Activated CD4-positive, alpha-beta T cell treated with anti-CD3 and anti-CD28 coated beads for 24 hours (primary cell): ENCODE results near the gene MT1E.
"Not testable (repeated sequence)": the region's sequence is repeated elsewhere in the genome, so short reads cannot be mapped to it uniquely, and the experiment has no call there.

Source experiments
- DNase-seq, 2 donors: peaks; one replicate each; pipeline ENCODE4 v3.0.0-alpha.2; 2020; ENCODE audit warnings: low read depth in 2 of 2

The MT1E gene

DNA sequence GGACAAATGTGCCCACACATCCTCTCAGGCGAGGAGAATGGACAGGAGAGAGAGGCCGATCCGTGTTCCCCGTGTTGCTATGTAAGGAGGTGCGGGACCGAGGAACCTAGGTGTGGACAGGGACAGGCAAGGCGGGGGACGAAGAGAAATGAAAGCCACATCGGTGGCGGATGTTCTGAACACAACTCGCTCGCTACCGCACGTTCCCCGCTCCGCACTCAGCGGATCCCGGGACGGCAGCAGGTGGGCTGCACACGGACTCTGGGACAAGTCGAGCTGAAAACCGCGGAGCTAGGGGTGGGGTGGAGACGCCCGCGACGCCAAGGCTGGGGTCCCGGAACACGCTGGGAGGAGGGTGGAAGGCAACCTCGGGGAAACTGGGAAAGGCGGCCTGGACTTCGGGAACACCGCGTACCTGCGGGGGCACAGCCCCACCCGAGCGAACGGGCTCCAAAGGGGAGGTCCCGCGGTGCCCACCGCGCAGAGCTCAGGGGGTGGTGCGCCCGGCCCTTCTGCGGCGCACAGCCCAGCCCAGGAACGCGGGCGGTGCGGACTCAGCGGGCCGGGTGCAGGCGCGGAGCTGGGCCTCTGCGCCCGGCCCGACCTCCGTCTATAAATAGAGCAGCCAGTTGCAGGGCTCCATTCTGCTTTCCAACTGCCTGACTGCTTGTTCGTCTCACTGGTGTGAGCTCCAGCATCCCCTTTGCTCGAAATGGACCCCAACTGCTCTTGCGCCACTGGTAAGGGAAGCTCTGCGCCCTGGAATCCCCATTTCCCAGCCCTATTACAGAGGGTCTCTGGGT is at the start of gene MT1E:
Gene MT1E (plus strand): TSS at position 642 of the 803 bp plus-strand sequence. CDS start 71 bp downstream, at position 713.
- DNase-seq = peak; percentile 41 to 55

DNA sequence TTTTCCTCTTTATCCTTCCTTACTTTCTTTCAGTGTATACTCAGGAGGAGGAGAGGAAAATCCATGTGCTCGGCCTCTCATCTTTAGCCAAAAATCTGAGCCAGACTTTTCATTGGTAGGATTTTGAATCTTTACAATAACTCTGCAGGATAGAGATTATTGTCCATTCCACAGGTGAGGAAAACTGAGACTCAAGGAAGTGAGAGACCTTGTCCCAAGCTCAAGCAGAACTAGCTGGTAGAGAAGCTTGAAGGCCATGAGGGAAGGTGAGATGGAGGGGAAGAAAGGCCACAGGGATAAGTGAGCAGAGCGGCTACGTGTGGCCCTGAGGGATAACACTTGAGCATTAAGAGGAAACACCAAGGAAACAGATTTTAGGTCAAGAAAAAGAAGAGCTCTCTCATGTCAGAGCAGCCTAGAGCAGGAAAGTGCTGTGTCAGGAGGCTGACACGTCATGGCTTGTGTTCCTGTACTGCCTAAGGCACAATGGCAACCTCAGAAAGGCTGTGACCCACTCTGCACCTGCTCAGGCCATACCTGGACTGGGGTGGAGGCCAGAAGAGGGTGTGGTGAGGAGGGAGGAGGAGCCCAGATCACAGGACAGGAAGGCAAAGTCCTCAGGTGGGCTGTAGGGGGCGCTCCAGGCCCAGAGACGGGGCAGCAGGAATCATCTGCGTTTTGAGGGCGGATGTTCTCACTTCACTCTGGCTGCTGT is 48.8 kb upstream of the MT1E start:
- DNase-seq = peak; percentile 76 to 82

DNA sequence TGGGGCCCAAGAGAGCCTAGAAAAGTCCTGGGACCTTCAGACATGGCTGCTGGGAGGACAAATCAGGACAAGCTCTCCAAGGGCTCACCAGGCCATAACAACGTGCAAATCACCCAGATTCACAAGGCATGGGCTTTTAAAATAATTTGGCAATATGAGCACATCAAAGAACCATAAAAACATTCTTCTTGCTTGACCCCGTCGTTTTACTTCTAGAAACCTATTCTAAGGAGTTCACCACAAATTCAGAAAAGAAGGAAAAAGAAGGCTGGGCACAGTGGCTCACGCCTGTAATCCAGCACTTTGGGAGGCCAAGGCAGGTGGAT is 48.3 kb upstream of the MT1E start:
- no peak for DNase-seq

DNA sequence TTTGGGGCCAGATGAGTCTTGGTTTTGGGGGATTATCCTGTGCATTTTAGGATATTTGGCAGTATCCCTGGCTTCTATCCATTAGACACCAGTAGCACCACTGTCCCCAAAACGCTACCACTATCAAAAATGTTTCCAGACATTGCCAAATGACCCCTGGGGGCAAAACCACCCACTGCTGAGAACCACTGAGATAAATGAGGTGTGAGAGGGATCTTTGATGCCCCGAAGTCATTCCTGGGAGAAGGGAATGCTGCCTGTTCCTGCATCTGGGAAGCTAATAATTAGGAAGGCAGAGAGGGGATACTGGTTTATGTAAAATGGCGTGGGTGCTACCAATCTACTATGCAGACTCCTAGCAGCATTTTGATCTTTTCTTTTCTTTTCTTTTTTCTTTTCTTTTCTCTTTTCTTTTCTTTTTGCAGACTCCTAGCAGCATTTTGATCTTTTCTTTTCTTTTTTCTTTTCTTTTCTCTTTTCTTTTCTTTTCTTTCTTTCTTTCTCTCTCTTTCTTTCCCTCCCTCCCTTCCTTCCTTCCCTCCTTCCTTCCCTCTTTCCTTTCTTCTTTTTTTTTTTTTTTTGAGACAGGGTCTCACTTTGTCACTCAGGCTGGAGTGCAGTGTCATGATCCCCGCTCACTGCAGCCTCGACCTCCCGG is 45.1 kb upstream of the MT1E start:
- DNase-seq = no peak

DNA sequence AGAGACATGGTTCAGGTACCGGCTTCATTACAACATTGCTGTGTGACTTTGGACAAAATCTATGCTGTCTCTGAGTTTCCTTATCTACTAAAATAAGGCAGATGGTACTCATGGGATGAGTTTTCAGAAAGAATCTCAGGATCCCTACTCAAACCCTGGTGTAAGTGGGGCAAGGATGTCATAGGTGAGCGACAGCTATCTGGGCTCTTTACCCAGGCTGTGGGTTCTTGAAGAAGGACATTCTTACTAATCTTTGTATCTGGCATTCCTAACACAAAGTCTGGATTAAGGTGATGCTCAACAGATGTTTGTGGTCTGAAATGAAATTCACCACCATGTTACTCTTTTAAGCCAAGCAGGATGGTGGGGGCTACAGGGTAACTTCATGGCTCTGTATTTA is 42.7 kb upstream of the MT1E start:
- not testable (repeated sequence) for DNase-seq

DNA sequence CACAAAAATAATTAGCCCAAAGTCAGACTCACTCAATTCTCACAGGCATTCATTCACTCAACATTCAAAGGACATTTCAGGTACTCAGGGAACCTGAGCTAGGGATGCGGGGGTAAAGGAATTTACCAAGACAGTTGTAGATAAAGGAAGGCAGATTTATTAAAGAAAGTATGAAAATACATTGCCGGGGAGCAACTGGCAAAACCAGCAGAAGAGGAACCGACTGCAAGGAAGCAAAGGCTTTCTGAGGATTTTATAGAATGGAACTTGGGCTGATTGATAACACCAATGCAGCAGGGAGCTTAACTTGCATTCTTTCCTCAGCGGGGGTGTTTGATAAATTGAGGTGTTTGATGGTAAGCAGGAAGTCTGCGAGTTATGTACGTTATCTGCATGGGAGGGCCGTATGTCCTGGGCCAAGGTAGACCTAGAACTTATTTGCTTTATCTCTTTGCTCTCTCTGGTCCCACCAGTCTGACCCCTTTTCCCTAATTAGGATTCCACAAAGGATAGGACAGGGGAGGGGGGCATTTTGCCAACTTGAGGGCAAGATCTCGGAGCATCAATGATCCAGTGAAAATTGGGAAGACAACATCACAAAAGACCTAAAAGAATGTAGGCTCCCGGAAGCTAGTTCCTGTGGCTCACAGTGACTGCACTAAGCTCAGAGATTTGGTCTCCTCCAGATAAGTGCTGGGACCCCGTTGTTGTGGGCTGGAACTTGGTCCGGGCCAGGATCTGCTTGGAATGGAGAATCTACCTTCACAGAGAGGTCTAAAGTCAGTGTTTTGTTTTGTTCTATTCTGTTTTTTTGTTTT is 42.0 kb upstream of the MT1E start:
- no peak for DNase-seq

DNA sequence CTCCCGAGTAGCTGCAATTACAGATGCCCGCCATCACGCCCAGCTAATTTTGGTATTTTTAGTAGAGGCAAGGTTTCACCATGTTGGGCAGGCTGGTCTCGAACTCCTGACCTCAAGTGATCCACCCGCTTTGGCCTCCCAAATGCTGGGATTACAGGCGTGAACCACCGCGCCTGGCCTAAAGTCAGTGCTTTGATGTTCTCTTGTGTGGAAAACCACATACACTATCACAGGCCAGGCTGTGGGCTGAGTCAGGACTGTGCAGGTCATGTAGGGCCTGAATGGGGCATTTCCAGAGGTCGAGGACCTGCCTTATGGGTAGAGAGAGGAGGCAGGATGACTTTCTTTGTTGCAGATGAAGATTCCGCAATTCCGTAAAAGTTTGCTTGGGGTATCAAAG is 41.3 kb upstream of the MT1E start:
- DNase-seq = no peak

DNA sequence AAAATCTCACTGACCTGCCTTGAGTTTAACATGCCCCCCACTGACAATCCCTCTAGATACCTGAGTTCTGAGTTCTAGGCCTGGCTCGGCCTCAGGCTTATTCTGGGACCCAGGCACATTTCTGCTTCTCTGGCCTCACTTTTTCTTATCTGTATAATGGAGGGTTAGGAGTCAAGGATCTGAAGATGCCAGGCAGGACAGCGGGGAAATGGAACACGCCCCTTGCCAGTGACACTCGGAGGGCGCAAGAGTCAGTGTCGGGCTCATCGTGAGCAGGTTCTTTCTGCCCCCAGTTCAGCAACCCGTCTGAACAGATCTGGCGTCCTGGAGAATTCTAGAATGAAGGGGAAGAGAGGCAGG is 36.8 kb upstream of the MT1E start:
- DNase-seq = no peak

DNA sequence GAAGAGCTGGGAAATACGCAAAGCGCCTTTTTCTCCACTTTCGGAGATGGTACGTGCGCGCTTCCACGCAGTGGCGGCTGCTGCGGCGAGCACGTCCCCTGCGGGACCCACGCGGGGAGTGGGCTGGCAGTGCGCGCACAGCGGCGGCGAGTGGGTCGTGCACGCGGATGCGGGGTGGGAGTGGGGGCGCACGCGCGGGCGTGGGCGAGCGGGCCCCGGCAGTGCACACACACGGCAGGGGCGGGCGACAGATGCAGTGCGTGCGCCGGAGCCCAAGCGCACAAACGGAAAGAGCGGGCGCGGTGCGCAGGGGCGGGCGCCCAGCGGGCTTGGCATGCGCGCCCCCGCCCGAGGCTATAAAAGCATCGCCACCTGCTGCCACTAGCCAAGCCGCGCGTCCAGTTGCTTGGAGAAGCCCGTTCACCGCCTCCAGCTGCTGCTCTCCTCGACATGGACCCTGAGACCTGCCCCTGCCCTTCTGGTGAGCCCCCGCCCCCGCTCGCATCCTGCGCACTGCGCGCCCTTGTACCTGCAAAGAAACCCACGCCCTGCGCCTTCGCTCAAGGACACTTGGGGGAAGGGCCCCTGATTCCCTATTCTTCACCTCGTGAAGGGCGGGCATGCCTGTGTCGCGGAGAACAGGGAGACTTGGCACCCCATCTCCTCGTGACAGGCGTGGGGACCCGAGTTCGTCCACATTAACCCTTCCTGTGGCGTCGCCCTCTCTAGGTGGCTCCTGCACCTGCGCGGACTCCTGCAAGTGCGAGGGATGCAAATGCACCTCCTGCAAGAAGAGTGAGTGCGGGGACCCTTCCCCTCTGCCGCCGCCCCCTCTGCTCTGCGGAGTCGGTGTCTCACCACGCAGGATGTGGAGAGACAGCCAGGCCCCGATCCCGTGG is 36.2 kb upstream of the MT1E start, which contains the start of gene MT3:
Gene MT3 (plus strand): TSS at position 388 of the 899 bp plus-strand sequence. CDS start 63 bp downstream, at position 451.
- DNase-seq = no peak

DNA sequence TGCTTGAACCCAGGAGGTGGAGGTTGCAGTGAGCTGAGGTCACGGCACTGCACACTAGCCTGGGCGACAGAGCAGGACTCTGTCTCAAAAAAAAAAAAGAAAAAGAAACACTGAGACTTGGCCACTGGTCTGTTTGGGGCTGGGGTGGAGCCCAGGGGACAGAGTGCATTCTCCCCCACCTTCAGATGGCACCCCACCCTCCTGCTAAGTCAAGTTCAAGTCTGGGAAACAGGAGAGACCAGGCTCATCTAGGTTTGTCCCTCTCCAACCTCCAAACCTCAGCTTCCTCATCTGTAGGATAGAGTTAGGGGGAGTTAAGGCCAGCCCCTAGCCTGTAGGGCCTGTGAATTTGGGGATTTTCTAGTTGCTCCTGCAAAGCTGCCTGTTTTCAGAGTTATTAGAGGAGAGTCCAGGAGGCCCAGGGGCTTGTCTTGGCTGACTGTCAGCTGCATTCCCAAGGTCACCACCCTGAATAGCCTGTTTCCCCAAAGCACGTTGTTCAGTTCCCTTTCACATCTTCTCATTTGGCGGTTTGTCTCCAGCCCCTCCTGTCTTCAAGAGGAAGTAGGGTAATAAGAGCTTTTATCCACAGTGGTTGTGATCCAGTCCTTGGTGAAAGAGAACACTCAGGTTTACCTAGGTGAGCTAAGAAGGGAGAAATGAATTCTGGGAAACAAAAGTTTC is 34.1 kb upstream of the MT1E start:
- no peak for DNase-seq

DNA sequence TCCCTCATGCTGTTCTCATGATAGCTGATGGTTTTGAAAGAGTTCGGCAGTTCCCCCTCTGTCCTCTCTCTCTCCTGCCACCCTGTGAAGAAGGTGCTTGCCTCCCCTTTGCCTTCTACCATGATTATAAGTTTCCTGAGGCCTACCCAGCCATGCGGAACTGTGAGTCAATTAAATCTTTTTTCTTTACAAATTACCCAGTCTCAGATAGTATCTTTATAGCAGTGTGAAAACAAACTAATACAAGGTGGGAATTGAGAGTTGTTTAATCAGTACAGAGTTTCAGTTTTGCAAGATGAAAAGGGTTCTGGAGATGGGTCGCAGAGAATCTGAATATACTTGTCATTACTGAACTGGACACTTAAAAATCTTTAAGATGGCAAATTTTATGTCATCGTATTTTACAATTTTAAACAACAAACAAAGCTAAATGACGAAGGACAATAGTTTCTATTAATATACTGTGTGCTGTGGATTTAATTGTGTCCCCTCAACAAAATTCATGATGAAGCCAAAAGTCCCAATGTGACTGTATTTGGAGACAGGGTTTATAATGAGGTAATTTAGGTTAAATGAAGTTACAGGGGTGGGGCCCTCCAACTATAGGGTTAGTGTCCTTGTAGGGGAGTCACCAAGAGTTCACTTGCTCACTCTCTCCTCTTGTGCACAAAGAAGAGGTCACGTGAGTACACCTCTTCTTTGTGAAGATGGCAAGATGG is 31.8 kb upstream of the MT1E start:
- DNase-seq = no peak

DNA sequence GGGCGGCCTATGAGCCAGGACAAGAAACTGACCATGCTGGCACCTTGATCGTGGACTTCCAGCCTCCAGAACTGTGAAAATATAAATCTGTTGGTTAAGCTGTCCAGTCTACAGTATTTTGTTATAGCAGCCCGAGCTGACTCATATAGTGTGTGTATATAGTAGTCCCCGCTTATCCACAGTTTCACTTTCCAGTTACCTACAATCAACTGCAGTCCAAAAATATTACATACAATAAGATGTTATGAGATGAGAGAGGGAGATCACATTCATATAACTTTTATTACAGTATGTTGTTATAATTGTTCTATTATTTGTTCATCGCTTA is 31.3 kb upstream of the MT1E start:
- no peak for DNase-seq

DNA sequence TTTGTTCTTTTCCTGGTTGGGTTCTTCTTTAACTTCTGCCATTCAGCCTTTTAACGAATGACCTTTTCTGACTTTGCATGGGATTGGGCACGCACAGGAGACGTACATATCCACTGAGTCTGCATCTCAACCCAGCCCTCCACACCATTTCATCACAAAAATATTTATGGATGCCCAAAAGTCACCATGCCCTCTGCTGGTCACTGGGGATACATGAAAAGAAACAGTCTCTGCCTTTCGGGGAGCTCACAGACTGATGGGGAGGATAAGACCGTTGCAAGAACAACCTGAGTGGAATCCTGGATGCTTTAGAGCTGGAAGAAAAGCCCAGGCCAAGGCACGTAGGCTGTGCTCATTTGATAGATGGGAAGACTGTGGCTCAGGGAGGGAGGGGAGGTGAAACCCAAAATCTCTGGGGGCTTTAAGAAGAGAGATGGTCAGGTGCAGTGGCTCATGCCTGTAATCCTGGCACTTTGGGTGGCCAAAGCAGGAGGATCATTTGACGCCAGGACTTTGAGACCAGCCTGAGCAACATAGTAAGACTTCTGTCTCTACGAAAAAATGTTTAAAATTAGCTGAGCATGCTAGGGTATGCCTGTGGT is 25.1 kb upstream of the MT1E start:
- DNase-seq = no peak

DNA sequence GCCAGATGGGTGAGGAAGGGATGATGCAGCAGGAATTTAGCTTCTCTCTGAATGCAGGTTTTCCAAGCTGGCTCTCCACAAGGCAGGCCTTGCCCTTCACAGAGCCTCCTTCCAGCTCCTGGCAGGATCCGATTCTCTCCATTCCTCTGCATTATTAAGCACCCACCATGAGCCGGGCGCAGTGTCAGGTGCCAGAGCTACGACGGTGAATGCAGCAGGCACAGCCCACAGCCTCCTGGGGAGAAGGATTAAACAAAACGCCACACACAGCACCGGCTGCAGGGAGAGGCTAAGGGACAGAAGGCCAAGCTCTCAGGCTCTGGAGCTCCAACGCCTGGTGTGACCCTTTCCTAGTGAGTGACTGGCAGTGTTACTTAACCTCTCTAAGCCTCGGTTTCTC is 24.3 kb upstream of the MT1E start:
- DNase-seq = no peak

DNA sequence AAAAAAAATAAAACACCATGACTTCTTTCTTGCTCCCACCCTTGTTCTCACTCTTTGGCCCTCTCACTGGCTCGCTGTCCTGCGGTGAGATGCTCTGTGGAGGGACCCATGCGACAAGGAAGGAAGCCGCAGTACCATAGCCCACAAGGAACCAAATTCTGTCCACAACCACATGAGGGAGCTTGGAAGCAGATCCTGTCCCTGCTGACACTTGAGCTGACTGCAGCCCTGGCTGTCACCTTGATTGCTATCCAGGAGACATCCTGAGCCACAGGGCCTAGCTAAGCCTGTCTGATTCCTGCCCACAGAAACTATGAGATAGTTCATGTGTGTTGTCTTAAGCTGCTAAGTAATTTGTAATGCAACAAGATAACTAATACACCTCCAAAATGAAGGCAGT is 22.0 kb upstream of the MT1E start:
- no peak for DNase-seq

DNA sequence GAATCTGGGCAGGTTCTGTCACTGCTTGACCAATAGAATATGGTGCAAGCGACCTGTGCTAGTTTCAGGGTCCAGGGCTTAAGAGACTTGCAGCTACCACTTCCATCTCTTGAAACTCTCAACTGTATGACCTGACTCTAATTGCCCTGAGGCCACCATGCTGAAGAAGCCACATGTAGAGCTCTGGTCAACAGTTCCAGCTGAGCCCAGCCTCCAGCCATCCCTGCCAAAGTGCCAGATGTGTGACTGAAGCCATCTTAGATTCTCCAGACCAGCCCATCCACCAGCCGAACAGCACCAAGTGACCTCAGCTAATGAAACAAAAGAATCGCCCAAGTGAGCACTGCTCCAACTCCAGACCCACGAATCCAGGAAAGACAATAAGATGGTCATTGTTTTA is 20.6 kb upstream of the MT1E start:
- DNase-seq = no peak

DNA sequence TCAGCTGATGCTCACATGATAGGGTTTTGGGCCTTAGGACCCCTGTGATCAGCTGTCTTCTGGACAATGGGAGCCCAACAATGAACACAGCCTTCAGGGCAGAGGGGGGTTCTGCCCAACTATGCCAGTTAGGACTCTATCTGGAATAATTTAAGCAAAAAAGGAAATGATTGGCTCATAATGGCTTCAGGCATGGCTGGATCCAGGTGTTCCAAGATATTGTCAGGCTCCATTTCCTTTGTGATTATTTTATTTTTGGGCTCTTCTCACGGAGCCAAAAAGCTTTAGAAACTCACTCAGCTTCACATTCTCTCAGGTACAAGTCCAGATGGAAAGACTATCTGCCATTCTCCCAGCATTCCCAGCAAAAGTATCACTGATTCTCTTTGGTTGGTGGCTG is 20.1 kb upstream of the MT1E start:
- no peak for DNase-seq

DNA sequence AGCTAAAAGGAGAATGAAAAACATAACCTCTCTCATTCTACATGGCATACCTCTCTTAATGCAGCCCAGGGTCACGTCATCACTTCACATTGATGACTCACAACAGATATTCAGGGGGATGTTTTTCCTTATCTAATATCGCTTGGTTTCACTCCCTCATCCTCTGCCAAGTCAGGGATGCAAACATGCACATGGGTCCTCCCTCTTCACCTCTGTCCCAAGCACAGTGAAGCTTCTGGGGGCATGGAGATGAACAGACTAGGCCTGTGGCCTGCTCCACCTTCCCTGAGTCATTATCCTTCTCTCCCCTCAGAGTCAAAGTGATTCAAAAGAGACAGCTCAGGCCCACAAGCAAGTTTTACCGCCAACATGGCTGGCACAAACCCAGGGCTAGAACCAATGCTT is 19.5 kb upstream of the MT1E start:
- no peak for DNase-seq

DNA sequence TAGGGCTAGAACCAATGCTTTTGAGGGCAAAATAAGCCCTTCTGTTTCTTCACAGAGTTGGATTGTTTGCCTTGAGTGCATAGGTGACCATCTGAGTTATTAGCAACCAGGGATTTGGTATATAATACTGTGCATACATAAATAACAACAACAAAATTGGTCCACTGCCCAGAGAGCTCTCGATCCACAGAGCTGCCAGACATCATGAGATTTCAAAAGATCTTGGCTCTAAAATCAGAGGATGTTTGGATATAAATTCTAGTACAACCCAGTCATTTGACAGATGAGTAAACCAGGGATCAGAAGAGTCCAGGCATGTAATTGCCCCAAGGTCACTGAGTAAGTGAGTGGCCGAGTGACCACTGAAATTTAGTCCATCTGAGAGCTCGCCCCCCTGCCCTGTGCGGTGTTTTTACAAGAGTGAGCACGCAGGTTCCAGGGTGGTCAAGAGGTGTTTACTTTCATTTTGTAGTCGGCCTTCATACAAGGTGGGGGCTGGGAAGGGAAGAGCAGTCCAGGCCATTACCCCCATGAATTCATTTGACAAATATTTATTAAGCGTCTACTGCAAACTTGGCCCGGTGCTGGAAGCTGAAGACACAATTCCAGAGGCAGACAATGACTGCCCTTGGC is 19.0 kb upstream of the MT1E start:
- DNase-seq = no peak
